CD4-positive, CD25-positive, alpha-beta regulatory T cell (primary cell): ENCODE measurements around the gene FAM8A1. TPM values are rescaled to one million over a fixed set of nuclear protein-coding genes. Genes with fewer than 3 reads are reported as not detected.

Source experiments
- ATAC-seq, 2 donors: fragments of 150-1000 bp; cut with Tn5 transposase; one replicate each; pipeline ENCODE4 v1.10.0; 2021; ENCODE audit warnings: low read depth in 2 of 2, moderate number of reproducible peaks in 2 of 2, moderate library complexity in 1 of 2
- DNase-seq, 3 donors: peaks; one replicate each; pipeline versions ENCODE4 v3.0.0 to v3.0.0-alpha.2; 2012 to 2022; ENCODE audit warnings: mixed read lengths in 1 of 3
- H3K27ac ChIP-seq: one replicate; pipeline ENCODE4 v1.7.0; 2013; ENCODE audit warnings: mild to moderate bottlenecking, low read length; ENCODE audit not compliant: insufficient read depth, poor library complexity, severe bottlenecking
- H3K27me3 ChIP-seq: one replicate; pipeline ENCODE4 v1.7.0; 2013; ENCODE audit warnings: low read length; ENCODE audit not compliant: control insufficient read depth, insufficient read depth
- H3K36me3 ChIP-seq: one replicate; pipeline ENCODE4 v1.7.0; 2013; ENCODE audit warnings: mild to moderate bottlenecking, low read length, moderate library complexity; ENCODE audit not compliant: control insufficient read depth, insufficient read depth
- H3K4me1 ChIP-seq: 2 replicates; pipeline ENCODE4 v1.7.0; 2013; ENCODE audit warnings: mild to moderate bottlenecking, low read length; ENCODE audit not compliant: insufficient read depth, control insufficient read depth, poor library complexity, severe bottlenecking
- H3K4me3 ChIP-seq: one replicate; pipeline ENCODE4 v1.7.0; 2013; ENCODE audit warnings: low read depth, mild to moderate bottlenecking, low read length, moderate library complexity
- H3K9me3 ChIP-seq, 2 experiments: 1 replicate in 1 of 2; 2 replicates in 1 of 2; pipeline ENCODE4 v1.7.0; 2013; ENCODE audit warnings: low read length in 2 of 2, mild to moderate bottlenecking in 1 of 2, moderate library complexity in 1 of 2; ENCODE audit not compliant: control insufficient read depth in 2 of 2
- H3K27ac Mint-ChIP-seq, 3 donors: one replicate each; pipeline ENCODE4 v1.8.0; 2020 to 2022; ENCODE audit warnings: mild to moderate bottlenecking in 3 of 3, mixed read lengths in 3 of 3, moderate library complexity in 2 of 3
- H3K27me3 Mint-ChIP-seq: one replicate; pipeline ENCODE4 v1.8.0; 2022; ENCODE audit warnings: mild to moderate bottlenecking, mixed read lengths
- H3K36me3 Mint-ChIP-seq: one replicate; pipeline ENCODE4 v1.8.0; 2020; ENCODE audit warnings: mixed read lengths
- H3K4me1 Mint-ChIP-seq, 4 donors: one replicate each; pipeline ENCODE4 v1.8.0; 2020 to 2022; ENCODE audit warnings: mixed read lengths in 4 of 4, mild to moderate bottlenecking in 1 of 4
- H3K4me3 Mint-ChIP-seq, 4 donors: one replicate each; pipeline ENCODE4 v1.8.0; 2020 to 2022; ENCODE audit warnings: mild to moderate bottlenecking in 4 of 4, mixed read lengths in 4 of 4, moderate library complexity in 3 of 4
- H3K9me3 Mint-ChIP-seq, 7 donors: one replicate each; pipeline ENCODE4 v1.8.0; 2020 to 2022; ENCODE audit warnings: mixed read lengths in 7 of 7, mild to moderate bottlenecking in 3 of 7, moderate library complexity in 2 of 7
- polyA plus RNA-seq, 4 donors: library from polyadenylated mRNA; unstranded; fragments of 300-500 nt; fragmentation: Illumina TruSeq; gene quantifications; one replicate each; pipeline ENCODE4 v1.2.3, GENCODE V29; 2021
- total RNA-seq: library from RNA; stranded (reverse); gene quantifications from one replicate; pipeline ENCODE4 v1.2.3, GENCODE V29; 2022

FAM8A1 gene
- total and polyA plus RNA-seq, 5 donors from 2014 or later, result 3.0 to 17.0 (median 4.4) TPM

GRCh38 chr6:17628873-17629272, 28.8 kb downstream of the FAM8A1 start:
- Histone ChIP-seq H3K36me3 (peaks cover 72% of the 10 kb centered on the region), H3K9me3 (no peaks in the 10 kb centered on the region), H3K27ac (no peak overlapping the region), H3K4me3 (no peak overlapping the region), H3K27me3 (no peaks in the 10 kb centered on the region), H3K4me1 (peaks cover 7% of the 10 kb centered on the region)
- H3K36me3 Mint-ChIP-seq, result peaks cover 34% of the 10 kb centered on the region
- H3K4me1 Mint-ChIP-seq, result peaks cover 29 to 51% (median 34%) of the 10 kb centered on the region in 4 donors
- H3K27ac Mint-ChIP-seq, result peak overlapping the region in 2 of 3 donors; percentile 3 to 59
- no peaks in the 10 kb centered on the region for H3K27me3 Mint-ChIP-seq
- H3K9me3 Mint-ChIP-seq, result peaks cover 0 to 2% (median 0%) of the 10 kb centered on the region in 7 donors
- ATAC-seq, result no peak
- no peak for DNase-seq
- H3K4me3 Mint-ChIP-seq, result no peak overlapping the region

GRCh38 chr6:17629824-17630510, 29.9 kb downstream of the FAM8A1 start:
- Mint-ChIP-seq H3K36me3 (peaks cover 31% of the 10 kb centered on the region), H3K4me1 (peaks cover 29 to 49% (median 38%) of the 10 kb centered on the region in 4 donors), H3K27me3 (no peaks in the 10 kb centered on the region), H3K27ac (peak overlapping the region; percentile 3 to 59 (median 50)), H3K9me3 (peaks cover 0 to 2% (median 0%) of the 10 kb centered on the region in 7 donors), H3K4me3 (no peak overlapping the region)
- DNase-seq (no peak), ATAC-seq (no peak)
- peaks cover 15% of the 10 kb centered on the region for H3K4me1 ChIP-seq
- H3K9me3 ChIP-seq, result no peaks in the 10 kb centered on the region
- no peak overlapping the region for H3K27ac ChIP-seq
- H3K27me3 ChIP-seq, result no peaks in the 10 kb centered on the region
- H3K4me3 ChIP-seq, result no peak overlapping the region
- H3K36me3 ChIP-seq, result peaks cover 61% of the 10 kb centered on the region

GRCh38 chr6:17630511-17631073, 30.5 kb downstream of the FAM8A1 start:
- H3K4me1 ChIP-seq, result peaks cover 15% of the 10 kb centered on the region
- no peaks in the 10 kb centered on the region for H3K9me3 ChIP-seq
- H3K36me3 Mint-ChIP-seq, result peaks cover 32% of the 10 kb centered on the region
- peaks cover 29 to 52% (median 40%) of the 10 kb centered on the region in 4 donors for H3K4me1 Mint-ChIP-seq
- H3K27me3 Mint-ChIP-seq, result no peaks in the 10 kb centered on the region
- H3K4me3 ChIP-seq, result no peak overlapping the region
- ATAC-seq, result no peak
- H3K27me3 ChIP-seq, result no peaks in the 10 kb centered on the region
- H3K9me3 Mint-ChIP-seq, result peaks cover 0 to 2% (median 0%) of the 10 kb centered on the region in 7 donors
- no peak overlapping the region for H3K27ac ChIP-seq
- H3K27ac Mint-ChIP-seq, result peak overlapping the region in 2 of 3 donors; percentile 62 to 81
- no peak overlapping the region for H3K4me3 Mint-ChIP-seq
- no peak for DNase-seq
- peaks cover 61% of the 10 kb centered on the region for H3K36me3 ChIP-seq

GRCh38 chr6:17632934-17633333, 32.8 kb downstream of the FAM8A1 start:
- DNase-seq (no peak), ATAC-seq (no peak)
- peaks cover 42% of the 10 kb centered on the region for H3K36me3 Mint-ChIP-seq
- peaks cover 0 to 2% (median 0%) of the 10 kb centered on the region in 7 donors for H3K9me3 Mint-ChIP-seq
- H3K36me3 ChIP-seq, result peaks cover 59% of the 10 kb centered on the region
- peaks cover 23 to 62% (median 47%) of the 10 kb centered on the region in 4 donors for H3K4me1 Mint-ChIP-seq
- H3K9me3 ChIP-seq, result no peaks in the 10 kb centered on the region
- H3K4me1 ChIP-seq, result peaks cover 15% of the 10 kb centered on the region
- H3K27me3 Mint-ChIP-seq, result no peaks in the 10 kb centered on the region
- no peaks in the 10 kb centered on the region for H3K27me3 ChIP-seq
- H3K27ac Mint-ChIP-seq, result peak overlapping the region; percentile 23 to 95 (median 60)
- peak overlapping the region in 1 of 4 donors; percentile 47 for H3K4me3 Mint-ChIP-seq
- no peak overlapping the region for H3K4me3 ChIP-seq
- no peak overlapping the region for H3K27ac ChIP-seq

GRCh38 chr6:17633465-17634188, 33.5 kb downstream of the FAM8A1 start:
- Histone ChIP-seq H3K9me3 (no peaks in the 10 kb centered on the region), H3K4me3 (peak overlapping the region; percentile 33), H3K27me3 (no peaks in the 10 kb centered on the region), H3K27ac (peak overlapping the region; percentile 27), H3K36me3 (peaks cover 61% of the 10 kb centered on the region), H3K4me1 (peaks cover 15% of the 10 kb centered on the region)
- Mint-ChIP-seq H3K4me1 (peaks cover 23 to 62% (median 50%) of the 10 kb centered on the region in 4 donors), H3K4me3 (peak overlapping the region in 2 of 4 donors; percentile 14 to 52), H3K27me3 (no peaks in the 10 kb centered on the region), H3K36me3 (peaks cover 45% of the 10 kb centered on the region), H3K27ac (peak overlapping the region; percentile 23 to 95 (median 70)), H3K9me3 (peaks cover 0 to 2% (median 0%) of the 10 kb centered on the region in 7 donors)
- ATAC-seq (peak; percentile 34), DNase-seq (peak in 1 of 3 donors; percentile 51)

GRCh38 chr6:17635568-17635967, 35.5 kb downstream of the FAM8A1 start:
- H3K27me3 Mint-ChIP-seq, result no peaks in the 10 kb centered on the region
- no peak for ATAC-seq
- Histone ChIP-seq H3K4me3 (no peak overlapping the region), H3K36me3 (peaks cover 62% of the 10 kb centered on the region), H3K27ac (no peak overlapping the region), H3K9me3 (no peaks in the 10 kb centered on the region), H3K4me1 (peaks cover 15% of the 10 kb centered on the region), H3K27me3 (no peaks in the 10 kb centered on the region)
- H3K4me1 Mint-ChIP-seq, result peaks cover 18 to 47% (median 37%) of the 10 kb centered on the region in 4 donors
- peak overlapping the region in 1 of 4 donors; percentile 10 for H3K4me3 Mint-ChIP-seq
- peak overlapping the region in 2 of 3 donors; percentile 8 to 51 for H3K27ac Mint-ChIP-seq
- DNase-seq, result no peak
- H3K36me3 Mint-ChIP-seq, result peaks cover 47% of the 10 kb centered on the region
- peaks cover 0 to 2% (median 0%) of the 10 kb centered on the region in 7 donors for H3K9me3 Mint-ChIP-seq

GRCh38 chr6:17638212-17638715, 38.2 kb downstream of the FAM8A1 start:
- no peak overlapping the region for H3K4me3 Mint-ChIP-seq
- peaks cover 47% of the 10 kb centered on the region for H3K36me3 Mint-ChIP-seq
- Histone ChIP-seq H3K4me3 (no peak overlapping the region), H3K9me3 (no peaks in the 10 kb centered on the region), H3K4me1 (peaks cover 14% of the 10 kb centered on the region), H3K36me3 (peaks cover 66% of the 10 kb centered on the region), H3K27ac (no peak overlapping the region), H3K27me3 (no peaks in the 10 kb centered on the region)
- no peak for ATAC-seq
- peak overlapping the region in 1 of 3 donors; percentile 64 for H3K27ac Mint-ChIP-seq
- H3K9me3 Mint-ChIP-seq, result no peaks in the 10 kb centered on the region
- H3K27me3 Mint-ChIP-seq, result no peaks in the 10 kb centered on the region
- no peak for DNase-seq
- peaks cover 10 to 40% (median 29%) of the 10 kb centered on the region in 4 donors for H3K4me1 Mint-ChIP-seq
